B cell (primary cell): Measurements from ENCODE around the gene THADA.

ENCODE experiments used
- EZH2 ChIP-seq: IDR thresholded peaks from 2 replicates; pipeline ENCODE4 v1.6.1; 2012; ENCODE audit warnings: borderline replicate concordance, low read depth, mild to moderate bottlenecking, moderate library complexity, low read length; ENCODE audit not compliant: insufficient read depth, poor library complexity, severe bottlenecking
- TF ChIP-seq, protein P1 (sequence below): fragments of 200-600 bp; IDR thresholded peaks from one replicate; pipeline ENCODE4 v1.8.0; 2022; ENCODE audit warnings: antibody characterized with exemption, mild to moderate bottlenecking

DNA sequence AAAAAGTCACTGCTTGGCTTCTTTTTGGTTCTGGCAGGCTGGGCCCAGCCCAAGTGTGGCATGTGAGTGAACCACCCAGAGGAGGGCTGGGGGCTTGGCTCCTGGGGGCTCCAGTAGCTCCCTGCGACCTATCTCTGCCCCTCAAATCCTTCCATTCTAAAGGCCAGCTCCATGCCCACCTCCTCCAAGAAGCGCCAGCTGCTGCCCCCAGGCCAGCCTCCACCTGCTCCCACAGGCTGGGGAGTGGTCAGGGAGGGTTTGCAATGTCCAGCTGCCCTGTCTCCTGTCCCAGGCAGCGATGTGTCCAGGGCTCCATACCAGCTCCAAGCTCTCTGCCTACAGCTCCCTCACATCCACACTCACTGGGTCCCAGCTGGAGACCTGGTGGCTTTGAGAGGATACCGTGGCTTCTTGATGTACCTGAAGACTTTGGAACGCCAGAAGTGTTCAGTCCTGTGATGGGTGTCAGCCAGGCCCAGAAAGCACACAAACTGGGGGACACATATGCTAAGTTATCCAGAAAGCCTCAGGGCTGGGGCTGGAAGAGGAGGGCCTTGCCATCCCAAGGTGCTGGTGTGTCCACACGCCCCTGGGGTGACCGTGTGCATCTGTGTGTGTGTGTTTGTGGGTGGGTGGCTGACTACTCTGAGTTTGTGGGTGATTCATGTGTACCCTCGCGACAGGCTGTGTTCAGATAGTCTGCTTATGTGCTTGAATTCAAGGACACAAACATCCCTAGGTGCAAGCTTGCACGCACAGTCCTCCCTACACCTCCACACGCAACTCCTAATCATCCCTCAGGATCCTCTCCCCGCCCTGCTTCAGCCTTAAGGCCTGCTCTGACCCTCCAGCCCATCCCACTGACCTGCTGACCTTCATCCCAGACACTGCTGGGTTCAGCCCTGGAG is 402.8 kb downstream of the THADA start:
- TF ChIP-seq, protein P1, sequence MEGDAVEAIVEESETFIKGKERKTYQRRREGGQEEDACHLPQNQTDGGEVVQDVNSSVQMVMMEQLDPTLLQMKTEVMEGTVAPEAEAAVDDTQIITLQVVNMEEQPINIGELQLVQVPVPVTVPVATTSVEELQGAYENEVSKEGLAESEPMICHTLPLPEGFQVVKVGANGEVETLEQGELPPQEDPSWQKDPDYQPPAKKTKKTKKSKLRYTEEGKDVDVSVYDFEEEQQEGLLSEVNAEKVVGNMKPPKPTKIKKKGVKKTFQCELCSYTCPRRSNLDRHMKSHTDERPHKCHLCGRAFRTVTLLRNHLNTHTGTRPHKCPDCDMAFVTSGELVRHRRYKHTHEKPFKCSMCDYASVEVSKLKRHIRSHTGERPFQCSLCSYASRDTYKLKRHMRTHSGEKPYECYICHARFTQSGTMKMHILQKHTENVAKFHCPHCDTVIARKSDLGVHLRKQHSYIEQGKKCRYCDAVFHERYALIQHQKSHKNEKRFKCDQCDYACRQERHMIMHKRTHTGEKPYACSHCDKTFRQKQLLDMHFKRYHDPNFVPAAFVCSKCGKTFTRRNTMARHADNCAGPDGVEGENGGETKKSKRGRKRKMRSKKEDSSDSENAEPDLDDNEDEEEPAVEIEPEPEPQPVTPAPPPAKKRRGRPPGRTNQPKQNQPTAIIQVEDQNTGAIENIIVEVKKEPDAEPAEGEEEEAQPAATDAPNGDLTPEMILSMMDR, result no peak
- TF ChIP-seq EZH2, result no peak
